NT2/D1 (cell line): Measurements from ENCODE around the gene EGR1.

Experiments used
- SUZ12 ChIP-seq: IDR thresholded peaks from 2 replicates; pipeline ENCODE4 v1.6.1; 2011; ENCODE audit not compliant: insufficient read length, insufficient read depth; ENCODE audit errors: extremely low read depth
- YY1 ChIP-seq: IDR thresholded peaks from 2 replicates; pipeline ENCODE4 v1.6.1; 2011; ENCODE audit not compliant: insufficient read length, insufficient read depth
- ZNF274 ChIP-seq: IDR thresholded peaks from 2 replicates; pipeline ENCODE4 v1.6.1; 2011; ENCODE audit warnings: mild to moderate bottlenecking, low read depth, low read length

DNA sequence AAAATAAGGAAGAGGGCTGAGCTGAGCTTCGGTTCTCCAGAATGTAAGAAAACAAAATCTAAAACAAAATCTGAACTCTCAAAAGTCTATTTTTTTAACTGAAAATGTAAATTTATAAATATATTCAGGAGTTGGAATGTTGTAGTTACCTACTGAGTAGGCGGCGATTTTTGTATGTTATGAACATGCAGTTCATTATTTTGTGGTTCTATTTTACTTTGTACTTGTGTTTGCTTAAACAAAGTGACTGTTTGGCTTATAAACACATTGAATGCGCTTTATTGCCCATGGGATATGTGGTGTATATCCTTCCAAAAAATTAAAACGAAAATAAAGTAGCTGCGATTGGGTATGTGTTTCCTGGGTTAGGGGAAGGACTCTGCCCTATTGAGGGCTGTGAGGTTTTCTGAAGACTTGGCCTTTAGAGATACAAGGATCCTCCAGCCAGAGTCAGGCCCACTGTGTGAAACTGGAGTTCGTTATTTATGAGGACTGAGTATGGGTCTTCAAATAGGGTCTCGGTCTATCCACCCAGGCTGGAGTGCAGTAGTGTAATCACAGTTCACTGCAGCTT is 3.8 kb downstream of the EGR1 start:
- no peak for TF ChIP-seq ZNF274
- no peak for TF ChIP-seq SUZ12
- TF ChIP-seq YY1, result no peak
